HepG2 (cell line): ENCODE measurements around the gene RBM8A. TPM values are rescaled to one million over a fixed set of nuclear protein-coding genes. Genes with fewer than 3 reads are reported as not detected.

Experiments
- HDAC1 ChIP-seq: sonication (generic); formaldehyde crosslinking; IDR thresholded peaks from 2 replicates; pipeline ENCODE4 v1.5.1; 2020; ENCODE audit warnings: mild to moderate bottlenecking, missing genetic modification reagents
- KLF9 ChIP-seq: IDR thresholded peaks from 2 replicates; pipeline ENCODE4 v1.6.1; 2016; ENCODE audit warnings: low read depth
- RBAK ChIP-seq: sonication (generic); formaldehyde crosslinking; IDR thresholded peaks from 2 replicates; pipeline ENCODE4 v1.5.1; 2020; ENCODE audit warnings: mild to moderate bottlenecking, missing genetic modification reagents
- RELA ChIP-seq: sonication (generic); formaldehyde crosslinking; IDR thresholded peaks from 2 replicates; pipeline ENCODE4 v1.4.0; 2020; ENCODE audit warnings: missing genetic modification reagents
- SNAI1 ChIP-seq: sonication (generic); formaldehyde crosslinking; IDR thresholded peaks from 2 replicates; pipeline ENCODE4 v1.5.0; 2020; ENCODE audit warnings: mild to moderate bottlenecking, missing genetic modification reagents, borderline replicate concordance
- SRSF4 ChIP-seq: fragments of 200-400 bp; formaldehyde crosslinking; IDR thresholded peaks from one replicate; pipeline ENCODE4 v1.6.1; 2018; ENCODE audit warnings: mild to moderate bottlenecking, low read depth, low read length, moderate library complexity; ENCODE audit not compliant: poor library complexity, severe bottlenecking
- TBP ChIP-seq: sonication (generic); formaldehyde crosslinking; IDR thresholded peaks from 2 replicates; pipeline ENCODE4 v1.5.0; 2020; ENCODE audit warnings: missing genetic modification reagents
- TBX3 ChIP-seq: fragments of 450-650 bp; IDR thresholded peaks from 2 replicates; pipeline ENCODE4 v1.6.1; 2017; ENCODE audit warnings: antibody characterized with exemption, mild to moderate bottlenecking, inconsistent platforms, borderline replicate concordance
- ZNF446 ChIP-seq: sonication (generic); formaldehyde crosslinking; IDR thresholded peaks from 2 replicates; pipeline ENCODE4 v1.5.0; 2020; ENCODE audit warnings: mild to moderate bottlenecking, missing genetic modification reagents
- ZNF615 ChIP-seq: sonication (generic); formaldehyde crosslinking; IDR thresholded peaks from 2 replicates; pipeline ENCODE4 v1.5.0; 2020; ENCODE audit warnings: mild to moderate bottlenecking, missing genetic modification reagents, borderline replicate concordance
- ZNF766 ChIP-seq: sonication (generic); formaldehyde crosslinking; IDR thresholded peaks from 2 replicates; pipeline ENCODE4 v1.5.0; 2020; ENCODE audit warnings: missing genetic modification reagents, borderline replicate concordance
- ZNF879 ChIP-seq: sonication (generic); formaldehyde crosslinking; IDR thresholded peaks from 2 replicates; pipeline ENCODE4 v1.8.1; 2023; ENCODE audit warnings: missing genetic modification reagents
- polyA plus RNA-seq, 8 experiments: library from polyadenylated mRNA; depleted of rRNA in 3 of 8; stranded (reverse) in 7 of 8; unstranded in 1 of 8; fragments of >200 nt; fragmentation: Illumina TruSeq in 4 of 8; extraction: Trizol in 4 of 8; gene quantifications; 2 replicates each; pipeline versions ENCODE4 v1.2.1 to v1.2.3, GENCODE V29; 2011 to 2016; ENCODE audit warnings: low read depth in 4 of 8, missing spikeins in 1 of 8, mixed read lengths in 1 of 8; ENCODE audit not compliant: insufficient read depth in 1 of 8
- total RNA-seq, 5 experiments: library from RNA; depleted of rRNA; stranded (reverse); fragments of >200 nt; fragmentation: Illumina TruSeq; extraction: Trizol; gene quantifications; 2 replicates each; pipeline ENCODE4 v1.2.3, GENCODE V29; 2016; ENCODE audit warnings: low read depth in 1 of 5
- TF ChIP-seq, protein P1 (sequence below): sonication (generic); formaldehyde crosslinking; IDR thresholded peaks from 2 replicates; pipeline ENCODE4 v1.8.1; 2022; ENCODE audit warnings: low read depth, mild to moderate bottlenecking, missing genetic modification reagents
- TF ChIP-seq, protein P2 (sequence below): sonication (generic); formaldehyde crosslinking; IDR thresholded peaks from 2 replicates; pipeline ENCODE4 v1.4.0; 2020; ENCODE audit warnings: missing genetic modification reagents
- TF ChIP-seq, protein P3 (sequence below), 2 experiments: sonication (generic) in 1 of 2; formaldehyde crosslinking in 1 of 2; IDR thresholded peaks; 2 replicates each; pipeline versions ENCODE4 v1.6.1 to v1.9.0; 2014 to 2022; ENCODE audit warnings: antibody characterized with exemption in 1 of 2, borderline replicate concordance in 1 of 2, inconsistent platforms in 1 of 2, low read depth in 1 of 2, missing genetic modification reagents in 1 of 2

Gene RBM8A
- total and polyA plus RNA-seq, 2 of the 13 experiments (the other 11 are each of a cell fraction or from before 2014, with no cell fraction given): 106 to 162 TPM

- TF ChIP-seq, protein P1, sequence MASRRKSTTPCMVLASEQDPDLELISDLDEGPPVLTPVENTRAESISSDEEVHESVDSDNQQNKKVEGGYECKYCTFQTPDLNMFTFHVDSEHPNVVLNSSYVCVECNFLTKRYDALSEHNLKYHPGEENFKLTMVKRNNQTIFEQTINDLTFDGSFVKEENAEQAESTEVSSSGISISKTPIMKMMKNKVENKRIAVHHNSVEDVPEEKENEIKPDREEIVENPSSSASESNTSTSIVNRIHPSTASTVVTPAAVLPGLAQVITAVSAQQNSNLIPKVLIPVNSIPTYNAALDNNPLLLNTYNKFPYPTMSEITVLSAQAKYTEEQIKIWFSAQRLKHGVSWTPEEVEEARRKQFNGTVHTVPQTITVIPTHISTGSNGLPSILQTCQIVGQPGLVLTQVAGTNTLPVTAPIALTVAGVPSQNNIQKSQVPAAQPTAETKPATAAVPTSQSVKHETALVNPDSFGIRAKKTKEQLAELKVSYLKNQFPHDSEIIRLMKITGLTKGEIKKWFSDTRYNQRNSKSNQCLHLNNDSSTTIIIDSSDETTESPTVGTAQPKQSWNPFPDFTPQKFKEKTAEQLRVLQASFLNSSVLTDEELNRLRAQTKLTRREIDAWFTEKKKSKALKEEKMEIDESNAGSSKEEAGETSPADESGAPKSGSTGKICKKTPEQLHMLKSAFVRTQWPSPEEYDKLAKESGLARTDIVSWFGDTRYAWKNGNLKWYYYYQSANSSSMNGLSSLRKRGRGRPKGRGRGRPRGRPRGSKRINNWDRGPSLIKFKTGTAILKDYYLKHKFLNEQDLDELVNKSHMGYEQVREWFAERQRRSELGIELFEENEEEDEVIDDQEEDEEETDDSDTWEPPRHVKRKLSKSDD: no peak
- TF ChIP-seq KLF9 (CRISPR knock-in tag) (no peak), TBX3 (no peak), ZNF615 (CRISPR knock-in tag) (no peak), TBP (CRISPR knock-in tag) (no peak), SRSF4 (no peak), ZNF766 (CRISPR knock-in tag) (no peak), RELA (no peak), ZNF446 (no peak), ZNF879 (0 out of 2 replicates have a peak, but pooled peaks have one; percentile 39), SNAI1 (CRISPR knock-in tag) (no peak), RBAK (no peak), HDAC1 (CRISPR knock-in tag) (no peak; the same call in 1 of the 2 replicates)
- TF ChIP-seq, protein P2, sequence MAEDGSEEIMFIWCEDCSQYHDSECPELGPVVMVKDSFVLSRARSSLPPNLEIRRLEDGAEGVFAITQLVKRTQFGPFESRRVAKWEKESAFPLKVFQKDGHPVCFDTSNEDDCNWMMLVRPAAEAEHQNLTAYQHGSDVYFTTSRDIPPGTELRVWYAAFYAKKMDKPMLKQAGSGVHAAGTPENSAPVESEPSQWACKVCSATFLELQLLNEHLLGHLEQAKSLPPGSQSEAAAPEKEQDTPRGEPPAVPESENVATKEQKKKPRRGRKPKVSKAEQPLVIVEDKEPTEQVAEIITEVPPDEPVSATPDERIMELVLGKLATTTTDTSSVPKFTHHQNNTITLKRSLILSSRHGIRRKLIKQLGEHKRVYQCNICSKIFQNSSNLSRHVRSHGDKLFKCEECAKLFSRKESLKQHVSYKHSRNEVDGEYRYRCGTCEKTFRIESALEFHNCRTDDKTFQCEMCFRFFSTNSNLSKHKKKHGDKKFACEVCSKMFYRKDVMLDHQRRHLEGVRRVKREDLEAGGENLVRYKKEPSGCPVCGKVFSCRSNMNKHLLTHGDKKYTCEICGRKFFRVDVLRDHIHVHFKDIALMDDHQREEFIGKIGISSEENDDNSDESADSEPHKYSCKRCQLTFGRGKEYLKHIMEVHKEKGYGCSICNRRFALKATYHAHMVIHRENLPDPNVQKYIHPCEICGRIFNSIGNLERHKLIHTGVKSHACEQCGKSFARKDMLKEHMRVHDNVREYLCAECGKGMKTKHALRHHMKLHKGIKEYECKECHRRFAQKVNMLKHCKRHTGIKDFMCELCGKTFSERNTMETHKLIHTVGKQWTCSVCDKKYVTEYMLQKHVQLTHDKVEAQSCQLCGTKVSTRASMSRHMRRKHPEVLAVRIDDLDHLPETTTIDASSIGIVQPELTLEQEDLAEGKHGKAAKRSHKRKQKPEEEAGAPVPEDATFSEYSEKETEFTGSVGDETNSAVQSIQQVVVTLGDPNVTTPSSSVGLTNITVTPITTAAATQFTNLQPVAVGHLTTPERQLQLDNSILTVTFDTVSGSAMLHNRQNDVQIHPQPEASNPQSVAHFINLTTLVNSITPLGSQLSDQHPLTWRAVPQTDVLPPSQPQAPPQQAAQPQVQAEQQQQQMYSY: no peak; the same call in 1 of the 2 replicates
- TF ChIP-seq, protein P3, sequence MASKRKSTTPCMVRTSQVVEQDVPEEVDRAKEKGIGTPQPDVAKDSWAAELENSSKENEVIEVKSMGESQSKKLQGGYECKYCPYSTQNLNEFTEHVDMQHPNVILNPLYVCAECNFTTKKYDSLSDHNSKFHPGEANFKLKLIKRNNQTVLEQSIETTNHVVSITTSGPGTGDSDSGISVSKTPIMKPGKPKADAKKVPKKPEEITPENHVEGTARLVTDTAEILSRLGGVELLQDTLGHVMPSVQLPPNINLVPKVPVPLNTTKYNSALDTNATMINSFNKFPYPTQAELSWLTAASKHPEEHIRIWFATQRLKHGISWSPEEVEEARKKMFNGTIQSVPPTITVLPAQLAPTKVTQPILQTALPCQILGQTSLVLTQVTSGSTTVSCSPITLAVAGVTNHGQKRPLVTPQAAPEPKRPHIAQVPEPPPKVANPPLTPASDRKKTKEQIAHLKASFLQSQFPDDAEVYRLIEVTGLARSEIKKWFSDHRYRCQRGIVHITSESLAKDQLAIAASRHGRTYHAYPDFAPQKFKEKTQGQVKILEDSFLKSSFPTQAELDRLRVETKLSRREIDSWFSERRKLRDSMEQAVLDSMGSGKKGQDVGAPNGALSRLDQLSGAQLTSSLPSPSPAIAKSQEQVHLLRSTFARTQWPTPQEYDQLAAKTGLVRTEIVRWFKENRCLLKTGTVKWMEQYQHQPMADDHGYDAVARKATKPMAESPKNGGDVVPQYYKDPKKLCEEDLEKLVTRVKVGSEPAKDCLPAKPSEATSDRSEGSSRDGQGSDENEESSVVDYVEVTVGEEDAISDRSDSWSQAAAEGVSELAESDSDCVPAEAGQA (IDR thresholded peaks at IDR 0.05; ENCODE audit: low read depth): no peak
- TF ChIP-seq, protein P3 (CRISPR knock-in tag; IDR thresholded peaks at IDR 0.05; ENCODE audit: borderline replicate concordance): no peak
Observed at GRCh38 chr1:145957443-145958319, 30.4 kb upstream of the RBM8A start, which contains the start of gene LIX1L (continued).
